ENCODE data around the gene PPP1R26.
"Not testable (repeated sequence)": the region's sequence is repeated elsewhere in the genome, so short reads cannot be mapped to it uniquely, and the experiment has no call there.

Gene PPP1R26

GRCh38 chr9:135505406-135506187, 26.0 kb downstream of the PPP1R26 start:
- DNase-seq, result no peak

DNA sequence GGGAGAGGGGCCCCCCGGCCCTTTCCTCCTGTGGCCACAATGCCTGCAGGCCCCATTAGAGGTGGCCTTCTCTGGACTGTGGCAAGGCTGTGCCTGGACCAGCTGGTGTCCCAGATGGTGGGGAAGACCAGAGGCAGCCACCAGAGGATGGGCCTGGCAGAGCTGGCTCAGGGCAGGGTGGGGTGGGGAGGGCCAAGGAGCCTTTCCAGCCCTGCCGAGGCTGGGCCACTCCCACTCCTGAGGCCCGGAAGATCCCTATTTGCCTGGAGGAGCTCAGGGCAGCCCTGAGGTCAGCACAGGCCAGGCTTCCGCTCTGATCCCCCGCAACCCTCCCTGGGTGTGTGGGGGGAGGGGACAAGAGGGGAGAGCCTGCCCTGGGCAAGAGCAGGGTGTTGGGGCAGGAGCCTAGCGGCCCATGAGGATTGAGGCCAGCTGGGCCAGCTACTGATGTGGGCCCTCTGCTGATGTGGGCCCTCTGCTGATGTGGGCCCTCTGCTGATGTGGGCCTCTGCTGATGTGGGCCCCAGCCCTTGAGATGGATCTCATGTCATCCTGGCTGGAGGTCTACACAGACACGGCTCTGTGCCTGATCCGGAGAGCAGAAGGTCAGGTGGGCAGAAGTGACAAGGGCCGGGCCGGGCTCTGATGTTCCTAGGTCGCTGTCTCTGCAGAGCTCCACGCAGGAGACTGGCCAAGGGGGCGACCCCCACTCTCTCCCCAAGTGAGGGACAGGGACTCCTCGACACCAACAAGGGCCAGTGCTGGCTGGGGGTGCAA, 26.9 kb downstream of the PPP1R26 start:
- DNase-seq, result peak; percentile 45

DNA sequence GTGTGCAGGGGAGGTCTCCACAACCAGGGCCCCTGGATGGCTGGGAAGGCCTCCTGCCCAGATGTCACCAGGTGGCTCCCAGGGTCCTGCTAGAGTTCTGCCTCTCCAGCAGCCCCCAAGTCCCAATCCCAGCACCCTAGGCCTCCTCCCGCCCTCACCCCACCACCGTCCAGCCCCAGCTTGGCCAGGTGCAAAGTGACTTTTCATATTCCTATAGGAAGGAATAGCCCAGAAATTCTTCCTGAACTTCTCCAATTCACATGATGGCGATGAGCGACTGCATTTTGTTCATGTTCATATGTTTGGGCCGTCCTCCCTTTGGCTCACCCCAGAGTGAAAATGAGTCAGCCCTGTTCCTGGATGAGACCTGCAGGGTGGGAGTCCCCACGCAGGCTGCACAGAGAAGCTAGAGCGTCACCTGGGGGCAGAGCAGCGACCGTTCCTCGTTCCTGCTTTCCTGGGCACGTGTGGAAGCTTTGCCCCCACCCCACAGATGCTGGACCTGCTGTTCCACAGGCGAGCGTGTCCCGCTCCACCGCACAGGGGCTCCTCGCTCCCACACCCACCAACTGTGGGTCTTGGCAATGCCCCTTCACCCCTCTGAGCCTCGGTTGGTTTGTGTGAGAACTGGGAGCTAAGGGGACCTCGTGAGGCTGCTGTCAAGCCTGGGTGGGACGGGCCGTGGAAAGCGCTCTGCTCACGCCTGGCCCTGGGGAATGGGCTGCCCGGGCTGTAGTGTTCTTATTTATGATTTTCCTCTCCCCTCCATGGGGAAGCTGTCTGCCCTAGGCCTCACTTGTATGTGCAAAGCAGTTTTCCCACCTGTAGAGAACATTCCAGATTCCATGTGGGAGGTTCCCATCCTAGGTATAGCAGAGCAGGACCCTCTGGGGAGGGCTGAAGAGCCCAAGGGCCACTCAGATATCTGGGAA, 27.8 kb downstream of the PPP1R26 start:
- DNase-seq, result no peak

DNA sequence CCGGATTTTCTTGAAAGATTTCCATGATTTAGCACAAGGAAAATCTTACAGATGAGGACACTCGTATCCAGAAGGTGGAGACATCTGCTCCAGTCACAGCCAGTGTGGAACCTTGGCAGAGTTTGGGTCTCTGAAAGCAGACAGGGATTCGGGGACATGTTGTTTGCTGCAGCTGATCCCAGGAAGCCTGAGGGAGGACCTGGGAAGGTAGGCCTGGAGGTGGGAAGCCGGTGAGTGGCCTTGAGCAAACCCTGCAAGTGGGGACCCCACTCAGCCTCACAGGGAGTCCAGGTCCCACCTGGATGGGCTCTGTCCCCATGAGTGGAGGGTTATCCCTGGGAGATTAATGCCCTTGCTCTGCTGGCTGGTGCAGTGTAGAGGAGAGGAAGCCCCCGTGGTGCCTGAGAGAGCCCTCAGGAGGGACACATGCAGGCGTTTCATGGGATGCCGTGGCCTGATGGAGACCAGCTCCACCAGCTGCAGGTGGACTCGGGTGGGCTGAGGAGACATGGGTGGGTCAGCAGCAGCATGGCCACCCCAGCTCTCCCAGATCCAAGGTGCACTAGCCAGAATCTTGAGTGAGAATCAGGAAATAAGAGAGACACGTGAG, 28.7 kb downstream of the PPP1R26 start:
- DNase-seq, result no peak

DNA sequence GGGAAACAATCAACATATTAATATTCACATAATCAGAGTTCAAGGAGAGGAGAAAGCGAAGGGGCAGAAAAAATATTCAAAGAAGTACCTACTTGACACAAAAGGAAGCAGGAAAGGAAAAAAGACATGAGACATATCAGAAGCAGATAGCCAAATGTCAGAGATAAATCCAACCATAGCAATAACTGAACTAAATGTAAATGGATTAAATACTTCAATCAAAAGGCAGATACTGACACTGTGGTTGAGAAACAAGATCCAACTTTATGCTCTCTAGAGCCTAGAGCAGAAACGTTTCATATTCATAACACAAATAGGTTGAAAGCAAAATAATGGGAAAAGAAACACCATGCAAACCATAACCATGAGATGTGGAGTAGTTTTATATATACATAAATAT, 29.9 kb downstream of the PPP1R26 start:
- no peak for DNase-seq

- no peak for DNase-seq
Measured at GRCh38 chr9:135512241-135512603, 32.6 kb downstream of the PPP1R26 start.

- DNase-seq, result no peak
Measured at GRCh38 chr9:135512904-135513303, 33.3 kb downstream of the PPP1R26 start.

GRCh38 chr9:135513351-135513846, 33.8 kb downstream of the PPP1R26 start:
- DNase-seq, result no peak

GRCh38 chr9:135513906-135514305, 34.3 kb downstream of the PPP1R26 start:
- not testable (repeated sequence) for DNase-seq

GRCh38 chr9:135514342-135515082, 34.9 kb downstream of the PPP1R26 start:
- no peak for DNase-seq

DNA sequence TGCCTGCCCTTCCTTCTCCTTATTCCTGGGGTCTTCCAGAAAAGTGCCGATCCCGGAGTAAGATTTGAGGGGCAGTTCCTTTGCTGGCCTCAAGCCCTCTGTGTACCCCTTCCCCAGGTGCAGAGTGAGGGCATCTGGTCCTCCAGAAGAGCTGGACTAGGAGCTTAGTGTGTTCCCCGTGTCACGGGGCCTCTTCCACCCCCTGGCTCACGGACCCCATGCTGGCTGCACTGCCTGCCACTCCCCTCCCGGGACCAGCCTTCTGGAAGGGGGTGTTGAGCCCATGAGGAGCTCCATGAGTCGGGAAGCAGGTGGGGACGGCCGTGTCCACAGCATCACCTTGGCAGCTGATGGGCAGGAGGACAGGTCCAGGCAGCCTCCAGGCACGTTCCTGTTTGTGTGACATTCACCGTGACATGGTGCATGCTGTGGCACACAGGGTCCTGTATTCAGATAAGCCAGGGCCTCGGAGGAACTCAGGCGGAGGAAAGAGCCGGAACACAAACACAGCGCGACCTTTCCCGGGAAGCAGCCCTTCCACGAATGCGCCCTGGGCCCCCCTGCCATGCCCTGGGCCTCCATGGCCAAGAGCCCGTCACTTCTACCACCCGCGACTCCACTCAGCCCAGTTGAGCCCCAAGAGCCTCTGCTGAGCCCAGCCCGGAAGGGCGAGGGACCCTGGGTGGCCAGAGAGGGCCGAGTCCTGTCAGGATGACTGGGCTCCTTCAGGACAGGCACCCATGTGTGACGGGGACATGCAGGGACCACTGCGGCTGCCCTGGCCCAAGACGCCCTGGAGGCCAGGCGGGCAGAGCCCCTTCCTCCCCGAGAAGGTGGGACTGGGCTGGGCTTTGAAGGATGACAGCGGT, 35.7 kb downstream of the PPP1R26 start:
- DNase-seq, result no peak

DNA sequence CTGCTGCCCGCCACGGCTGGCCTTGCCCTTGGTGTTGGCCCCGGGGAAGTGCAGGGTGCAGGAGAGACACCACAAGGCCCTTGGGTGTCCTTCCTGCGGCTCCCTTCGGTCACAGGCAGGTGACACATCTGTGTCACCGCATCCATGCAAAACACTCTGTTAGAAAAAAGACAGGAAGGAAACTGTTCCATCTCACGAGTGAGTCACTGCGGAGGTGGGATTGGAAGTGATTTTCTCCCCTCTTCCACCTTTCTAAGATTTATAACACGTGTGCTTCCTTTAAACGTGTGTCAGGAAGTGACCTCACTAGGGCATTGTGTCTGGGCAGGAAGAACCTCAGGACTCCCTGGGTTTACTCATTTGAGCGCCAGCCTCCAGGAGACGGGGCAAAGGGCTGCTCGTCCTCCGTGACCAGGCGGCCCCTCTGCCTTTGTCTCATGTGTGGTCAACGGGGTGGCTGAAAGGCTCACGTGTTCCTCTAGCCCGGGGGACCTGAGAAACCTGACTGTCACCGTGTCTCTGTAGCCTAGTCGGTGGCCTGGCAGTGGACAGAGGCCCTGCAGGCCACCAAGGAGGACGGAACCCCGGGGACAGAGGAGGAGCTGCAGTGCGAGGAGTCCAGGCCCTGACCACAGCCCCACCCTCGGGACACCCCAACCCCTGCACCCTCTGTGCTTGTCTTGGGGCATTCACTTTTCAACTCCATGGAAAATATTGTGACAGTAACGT, 36.7 kb downstream of the PPP1R26 start:
- no peak for DNase-seq

DNA sequence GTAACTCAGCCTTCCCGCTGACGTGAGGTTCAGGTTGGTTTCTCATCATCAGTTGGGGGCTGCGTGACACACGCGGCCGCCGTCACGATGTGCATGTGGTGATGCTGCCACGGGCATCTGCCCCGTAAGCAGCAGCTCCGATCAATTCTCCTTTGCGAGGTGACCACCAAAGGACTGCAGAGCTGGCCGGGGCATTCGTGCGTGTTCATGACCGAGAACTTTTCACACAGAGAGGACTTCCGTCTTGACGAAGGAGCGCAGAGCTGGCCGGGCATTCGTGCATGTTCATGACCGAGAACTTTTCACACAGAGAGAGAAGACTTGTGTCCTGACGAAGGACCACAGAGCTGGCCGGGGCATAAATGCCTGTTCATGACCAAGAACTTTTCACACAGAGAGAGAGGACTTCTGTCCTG, 37.8 kb downstream of the PPP1R26 start:
- DNase-seq, result no peak

DNA sequence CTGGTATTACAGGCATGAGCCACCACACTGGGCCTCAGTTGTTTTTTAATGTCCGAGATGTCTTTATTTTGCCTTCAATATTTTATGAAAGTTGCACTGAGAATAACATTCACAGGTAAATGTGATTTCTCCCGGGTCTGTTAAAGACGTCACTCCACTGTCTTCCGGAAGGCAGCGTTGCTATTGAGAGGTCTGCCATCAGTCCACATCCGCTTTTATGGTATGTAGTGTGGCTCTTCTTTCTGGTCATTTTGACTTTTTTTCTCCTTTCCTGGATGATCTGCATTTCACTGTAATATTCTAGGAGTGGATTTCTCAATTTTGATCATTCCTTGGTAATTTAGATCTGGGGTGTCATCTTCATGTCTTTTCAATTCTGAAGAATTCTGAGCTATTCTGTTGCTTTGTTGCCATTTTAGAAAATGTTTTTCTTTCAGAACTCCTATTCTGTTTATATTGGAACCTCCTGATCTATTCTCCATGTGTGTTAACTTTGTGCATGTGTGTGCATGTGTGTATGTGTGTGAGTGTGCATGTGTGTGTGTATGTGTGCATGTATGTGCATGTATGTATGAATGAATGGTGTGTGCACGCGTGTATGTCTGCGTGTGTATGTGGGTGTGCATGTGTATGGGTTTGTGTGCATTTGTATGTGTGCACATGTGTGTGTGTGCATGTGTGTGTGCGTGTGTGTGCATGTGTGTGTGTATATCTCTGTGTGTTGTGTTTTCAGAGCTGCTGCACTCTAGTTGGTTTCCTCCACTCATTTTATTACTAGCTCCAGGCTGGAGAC, 39.8 kb downstream of the PPP1R26 start:
- DNase-seq, result no peak

DNA sequence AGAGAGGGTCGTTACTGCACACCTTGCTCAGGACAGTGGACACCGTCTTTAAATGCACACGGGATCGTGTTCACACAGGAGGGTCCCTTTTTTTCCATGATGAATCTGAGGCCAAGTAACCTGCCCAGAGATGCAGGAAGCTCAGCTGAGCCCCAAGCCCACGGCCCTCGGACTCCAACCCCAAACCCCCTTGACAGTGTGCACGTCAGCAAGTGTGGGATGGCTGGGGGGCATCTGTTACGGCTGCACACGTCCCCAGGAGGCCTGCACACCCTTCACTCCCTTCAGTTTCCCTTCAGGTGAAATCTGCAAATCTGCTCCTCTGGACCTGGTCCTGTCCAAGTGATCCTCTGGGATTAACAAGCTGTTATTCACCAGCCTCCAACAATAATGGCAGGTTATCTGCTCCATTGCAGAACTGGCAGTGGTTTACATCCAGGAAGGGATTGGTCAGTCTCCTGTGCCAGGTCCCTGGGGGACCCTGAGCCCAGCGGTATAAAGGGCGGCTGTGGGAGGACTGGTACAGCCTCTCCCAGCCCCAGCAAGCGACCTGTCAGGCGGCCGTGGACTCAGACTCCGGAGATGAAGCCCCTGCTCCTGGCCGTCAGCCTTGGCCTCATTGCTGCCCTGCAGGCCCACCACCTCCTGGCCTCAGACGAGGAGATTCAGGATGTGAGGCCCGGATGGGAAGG, 41.5 kb downstream of the PPP1R26 start, which contains the start of gene LCN1:
LCN1 (plus strand) TSS at position 525 of the 692 bp plus-strand sequence; CDS start at position 583, 58 bp downstream.
- no peak for DNase-seq

GRCh38 chr9:135521608-135522095, 42.1 kb downstream of the PPP1R26 start:
- no peak for DNase-seq

- no peak for DNase-seq
Measured at GRCh38 chr9:135522137-135522877, 42.7 kb downstream of the PPP1R26 start.

Measured in eye (tissue), 1 donor.